ENCODE measurements around the gene RGMB.

DNA sequence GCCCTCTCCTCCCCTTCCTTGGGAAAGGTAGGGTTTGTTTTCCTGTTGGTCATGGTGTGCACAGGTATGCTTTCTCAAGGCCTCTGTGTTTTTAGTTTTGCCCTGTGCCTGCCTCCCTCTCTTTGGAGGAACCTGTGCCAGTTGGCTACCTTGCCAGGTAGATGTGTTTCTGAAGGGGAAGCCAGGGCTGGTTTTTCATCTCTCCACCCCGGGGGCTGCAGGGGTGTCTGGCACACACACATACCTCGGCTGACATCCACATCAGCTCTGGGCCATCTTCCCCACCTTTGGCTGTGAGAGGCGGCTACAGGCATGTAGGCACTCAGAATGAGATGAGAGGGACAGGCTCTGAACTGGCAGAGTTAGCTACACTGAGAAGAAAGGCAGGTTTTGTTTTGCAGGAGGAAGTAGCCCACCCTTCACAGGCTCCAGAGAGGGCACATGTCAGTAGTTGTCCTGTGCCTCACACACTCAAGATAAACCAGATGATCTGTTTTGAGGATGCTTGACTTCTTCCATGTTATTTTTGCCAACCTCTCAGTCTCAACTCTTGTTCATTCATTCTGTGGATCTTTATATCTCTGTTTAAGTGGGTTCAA lies 9.7 kb downstream of the RGMB start:
- no peak for TF ChIP-seq POLR2A (IDR thresholded peaks at IDR 0.05)
- TF ChIP-seq, protein P1, sequence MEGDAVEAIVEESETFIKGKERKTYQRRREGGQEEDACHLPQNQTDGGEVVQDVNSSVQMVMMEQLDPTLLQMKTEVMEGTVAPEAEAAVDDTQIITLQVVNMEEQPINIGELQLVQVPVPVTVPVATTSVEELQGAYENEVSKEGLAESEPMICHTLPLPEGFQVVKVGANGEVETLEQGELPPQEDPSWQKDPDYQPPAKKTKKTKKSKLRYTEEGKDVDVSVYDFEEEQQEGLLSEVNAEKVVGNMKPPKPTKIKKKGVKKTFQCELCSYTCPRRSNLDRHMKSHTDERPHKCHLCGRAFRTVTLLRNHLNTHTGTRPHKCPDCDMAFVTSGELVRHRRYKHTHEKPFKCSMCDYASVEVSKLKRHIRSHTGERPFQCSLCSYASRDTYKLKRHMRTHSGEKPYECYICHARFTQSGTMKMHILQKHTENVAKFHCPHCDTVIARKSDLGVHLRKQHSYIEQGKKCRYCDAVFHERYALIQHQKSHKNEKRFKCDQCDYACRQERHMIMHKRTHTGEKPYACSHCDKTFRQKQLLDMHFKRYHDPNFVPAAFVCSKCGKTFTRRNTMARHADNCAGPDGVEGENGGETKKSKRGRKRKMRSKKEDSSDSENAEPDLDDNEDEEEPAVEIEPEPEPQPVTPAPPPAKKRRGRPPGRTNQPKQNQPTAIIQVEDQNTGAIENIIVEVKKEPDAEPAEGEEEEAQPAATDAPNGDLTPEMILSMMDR (IDR thresholded peaks at IDR 0.05): no peak
